ENCODE measurements around the gene CKLF.
"Not testable (repeated sequence)": the region's sequence is repeated elsewhere in the genome, so short reads cannot be mapped to it uniquely, and the experiment has no call there.

CKLF gene

DNA sequence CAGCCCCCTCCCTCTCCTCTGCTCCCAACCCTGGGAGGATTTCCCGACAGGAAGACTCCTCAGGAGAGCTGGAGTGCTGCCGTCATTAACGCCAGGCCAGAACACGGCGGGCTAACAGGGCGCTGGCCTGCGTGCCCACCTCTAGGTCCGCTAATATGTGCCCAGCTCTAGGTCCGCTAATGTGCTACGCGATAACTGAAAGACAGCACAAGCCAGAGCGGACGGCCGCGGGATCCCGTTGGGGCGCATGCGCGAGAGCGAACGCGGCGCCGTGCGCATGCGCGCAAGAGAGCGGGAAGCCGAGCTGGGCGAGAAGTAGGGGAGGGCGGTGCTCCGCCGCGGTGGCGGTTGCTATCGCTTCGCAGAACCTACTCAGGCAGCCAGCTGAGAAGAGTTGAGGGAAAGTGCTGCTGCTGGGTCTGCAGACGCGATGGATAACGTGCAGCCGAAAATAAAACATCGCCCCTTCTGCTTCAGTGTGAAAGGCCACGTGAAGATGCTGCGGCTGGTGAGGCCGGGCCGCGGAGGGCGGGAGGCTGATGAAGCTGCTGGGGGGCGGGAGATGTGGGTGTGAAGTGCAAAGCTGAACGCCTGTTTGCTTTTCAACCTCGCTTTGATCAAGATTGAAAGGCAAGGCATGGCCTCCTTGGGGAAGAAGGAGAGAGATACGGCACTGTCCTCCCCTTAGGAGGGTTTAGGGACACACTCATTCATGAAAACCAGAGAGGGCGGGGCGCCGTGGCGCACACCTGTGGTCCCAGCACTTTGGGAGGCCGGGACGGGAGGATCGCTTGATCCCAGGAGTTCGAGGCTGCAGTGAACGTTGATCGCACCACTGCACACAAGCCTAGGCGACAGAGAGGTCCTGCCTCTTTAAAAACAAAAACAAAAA is at the start of gene CKLF:
CKLF (plus strand) TSS at position 291 of the 892 bp plus-strand sequence; CDS start at position 431, 140 bp downstream.
- DNase-seq (ENCODE audit: low spot score): peak; percentile 94

DNA sequence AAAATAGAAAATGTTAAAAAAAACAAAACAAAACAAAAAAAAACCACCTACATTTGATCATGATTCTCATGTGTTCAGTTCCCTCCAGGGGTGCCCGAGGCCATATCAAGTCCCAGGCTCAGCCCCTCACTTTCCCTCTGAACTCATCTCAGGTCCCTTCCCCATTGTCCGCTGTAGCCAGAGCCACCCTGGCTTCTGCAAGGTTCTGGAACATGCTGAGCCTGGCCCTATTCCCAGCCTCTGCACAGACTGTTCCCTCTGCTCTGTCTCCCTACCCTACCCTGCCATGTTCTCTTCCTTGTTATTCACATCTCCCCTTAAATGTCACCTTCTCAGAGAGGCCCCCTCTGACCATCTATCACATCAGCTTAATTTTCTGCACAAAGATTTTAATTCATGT is 49.3 kb upstream of the CKLF start:
- no peak for DNase-seq (ENCODE audit: low spot score)

GRCh38 chr16:66503612-66504011 is 48.8 kb upstream of the CKLF start:
- no peak for DNase-seq (ENCODE audit: low spot score)

DNA sequence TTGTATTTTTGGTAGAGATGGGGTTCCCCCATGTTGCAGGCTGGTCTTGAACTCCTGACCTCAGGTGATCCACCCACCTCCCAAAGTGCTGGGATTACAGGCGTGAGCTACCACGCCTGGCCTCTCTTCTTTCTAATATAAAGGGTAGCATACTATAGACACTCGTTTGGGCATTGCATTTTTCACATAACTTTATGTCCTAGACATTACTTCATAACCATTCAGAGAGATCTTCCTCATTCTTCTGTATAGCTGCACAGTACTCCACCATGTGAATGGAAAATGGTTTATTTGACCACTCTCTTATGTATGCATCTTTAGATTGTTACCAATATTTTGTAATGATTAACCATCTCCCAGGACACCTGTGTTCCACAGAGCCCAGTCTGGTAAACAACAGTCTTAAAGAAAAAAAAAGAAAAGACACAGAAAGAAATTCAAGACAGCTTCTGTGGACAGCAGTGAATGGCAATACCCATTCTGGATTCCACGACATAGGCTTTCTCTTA is 44.6 kb upstream of the CKLF start:
- no peak for DNase-seq (ENCODE audit: low spot score)

DNA sequence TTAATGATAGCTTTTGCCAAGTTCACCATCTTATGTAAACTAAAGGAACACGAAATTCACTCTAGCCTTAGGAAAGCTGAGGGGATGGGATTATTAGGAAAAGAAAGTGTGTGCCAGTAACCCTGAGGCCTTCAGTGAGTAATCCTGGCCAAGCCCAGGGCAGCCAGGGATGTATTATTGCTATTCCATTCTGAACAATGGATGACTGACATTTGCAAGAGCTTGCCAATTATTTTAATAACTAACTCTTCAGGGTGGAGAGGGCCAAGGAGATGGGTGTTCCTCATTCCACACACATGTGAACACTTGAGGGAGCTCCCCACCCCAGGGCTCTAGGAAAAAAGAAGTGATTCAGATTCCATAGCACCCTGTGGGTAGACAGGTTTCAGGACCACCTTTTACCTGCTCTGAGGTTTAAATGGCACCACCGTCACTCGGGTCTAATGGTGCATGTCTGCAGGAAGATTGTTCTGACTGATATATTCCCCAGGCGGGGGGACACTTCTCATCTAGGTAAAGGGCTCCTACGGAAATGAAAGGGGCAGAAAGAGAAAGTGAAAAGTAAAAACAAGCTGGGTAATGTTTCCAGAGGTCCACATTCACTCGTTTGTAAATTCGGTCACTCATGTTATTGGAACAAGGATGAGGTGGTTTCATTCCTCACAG is 44.0 kb upstream of the CKLF start:
- DNase-seq (ENCODE audit: low spot score): no peak

- DNase-seq (ENCODE audit: low spot score): no peak
These were observed 43.4 kb upstream of the CKLF start for GRCh38 chr16:66508914-66509496.

DNA sequence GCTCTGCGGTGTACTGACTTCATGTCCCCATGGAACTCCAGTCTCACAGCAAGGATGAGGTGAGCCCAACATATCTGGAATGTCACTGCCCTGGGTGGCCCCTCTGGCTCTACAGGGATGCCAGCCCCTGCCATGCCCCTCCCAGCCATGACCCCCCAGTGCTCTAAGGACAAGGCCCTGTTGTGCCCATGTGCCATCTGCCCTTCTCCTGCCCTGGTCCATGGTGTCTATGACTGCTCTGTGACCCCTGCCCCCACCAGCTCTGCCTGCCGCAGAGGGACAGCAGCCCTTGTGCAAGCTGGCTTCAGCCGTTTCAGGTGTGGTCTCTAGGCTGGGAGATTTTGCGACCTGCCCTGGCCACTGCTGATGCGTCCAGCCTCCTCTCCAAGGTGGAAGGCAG is 42.8 kb upstream of the CKLF start:
- DNase-seq (ENCODE audit: low spot score): no peak

GRCh38 chr16:66510298-66510697 is 42.1 kb upstream of the CKLF start:
- no peak for DNase-seq (ENCODE audit: low spot score)

DNA sequence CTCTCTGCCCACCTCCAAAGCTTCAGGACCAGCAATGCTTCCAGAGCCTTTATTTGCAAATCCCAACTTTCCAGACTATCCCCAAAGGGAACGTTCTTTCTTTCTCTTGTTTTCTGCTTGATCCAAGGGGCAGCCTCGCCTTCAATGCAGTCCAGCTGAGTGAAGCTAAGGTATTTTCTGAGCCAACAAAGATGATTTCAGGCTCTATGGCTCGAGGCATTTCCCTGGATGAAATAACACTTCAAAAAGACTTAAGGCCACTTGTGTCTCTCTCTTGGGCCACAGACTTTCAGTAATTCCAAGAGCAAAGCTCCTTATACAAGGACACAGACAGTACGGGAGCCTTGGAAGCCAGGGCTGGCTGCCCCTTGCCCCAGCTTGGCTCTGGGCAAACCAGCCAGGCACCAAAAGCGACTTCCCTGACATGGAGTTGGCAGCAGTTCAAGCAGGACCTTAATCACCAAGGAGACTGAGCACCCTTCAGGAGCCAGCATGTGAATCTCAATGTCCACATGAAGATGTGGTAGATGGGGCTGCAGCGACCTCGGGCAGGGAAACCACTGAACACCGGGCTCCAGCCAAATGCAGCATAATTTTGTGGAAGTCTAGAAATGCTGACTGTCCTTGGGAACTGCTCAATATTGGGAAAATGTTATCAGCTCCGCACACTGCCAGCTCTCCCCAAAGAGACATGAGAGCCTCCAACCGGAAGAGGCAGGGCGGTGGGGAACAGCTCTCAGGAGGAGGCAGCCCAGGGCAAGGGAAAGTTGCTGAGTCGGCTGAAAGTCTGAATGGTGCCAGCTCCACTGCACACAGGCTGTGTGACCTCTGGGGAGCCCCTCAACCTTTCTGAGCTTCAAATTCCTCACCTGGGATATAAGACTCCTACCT is 41.4 kb upstream of the CKLF start:
- DNase-seq (ENCODE audit: low spot score): no peak

GRCh38 chr16:66511602-66512271 is 40.6 kb upstream of the CKLF start:
- no peak for DNase-seq (ENCODE audit: low spot score)

GRCh38 chr16:66512272-66513110 is 39.9 kb upstream of the CKLF start:
- DNase-seq (ENCODE audit: low spot score): no peak

- DNase-seq (ENCODE audit: low spot score): no peak
These were observed 39.2 kb upstream of the CKLF start for GRCh38 chr16:66513111-66513723.

GRCh38 chr16:66514391-66514790 is 38.0 kb upstream of the CKLF start:
- DNase-seq (ENCODE audit: low spot score): not testable (repeated sequence)

DNA sequence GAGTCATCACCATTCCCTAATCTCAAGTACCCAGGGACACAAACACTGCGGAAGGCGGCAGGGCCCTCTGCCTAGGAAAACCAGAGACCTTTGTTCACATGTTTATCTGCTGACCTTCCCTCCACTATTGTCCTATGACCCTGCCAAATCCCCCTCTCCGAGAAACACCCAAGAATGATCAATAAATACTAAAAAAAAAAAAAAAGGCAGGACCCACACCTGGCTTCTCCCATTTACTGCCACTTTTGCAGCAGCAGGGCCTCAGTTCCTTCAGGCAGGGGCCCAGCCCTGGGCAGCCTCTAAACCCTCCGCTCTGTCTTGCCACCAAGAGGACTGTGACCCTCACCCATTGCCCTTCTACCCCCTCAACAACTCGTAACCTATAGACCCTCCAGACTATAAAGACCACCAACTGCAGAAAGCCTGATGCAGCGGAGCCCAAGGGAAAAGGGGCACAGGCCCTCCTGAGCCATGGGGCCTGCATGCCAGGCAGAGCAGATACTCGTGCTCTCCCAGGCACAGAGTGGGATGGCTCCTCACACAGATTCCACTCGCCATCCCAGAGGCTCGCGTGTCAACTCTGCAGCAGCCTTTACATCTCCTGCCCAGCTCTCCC is 37.3 kb upstream of the CKLF start:
- DNase-seq (ENCODE audit: low spot score): not testable (repeated sequence)

DNA sequence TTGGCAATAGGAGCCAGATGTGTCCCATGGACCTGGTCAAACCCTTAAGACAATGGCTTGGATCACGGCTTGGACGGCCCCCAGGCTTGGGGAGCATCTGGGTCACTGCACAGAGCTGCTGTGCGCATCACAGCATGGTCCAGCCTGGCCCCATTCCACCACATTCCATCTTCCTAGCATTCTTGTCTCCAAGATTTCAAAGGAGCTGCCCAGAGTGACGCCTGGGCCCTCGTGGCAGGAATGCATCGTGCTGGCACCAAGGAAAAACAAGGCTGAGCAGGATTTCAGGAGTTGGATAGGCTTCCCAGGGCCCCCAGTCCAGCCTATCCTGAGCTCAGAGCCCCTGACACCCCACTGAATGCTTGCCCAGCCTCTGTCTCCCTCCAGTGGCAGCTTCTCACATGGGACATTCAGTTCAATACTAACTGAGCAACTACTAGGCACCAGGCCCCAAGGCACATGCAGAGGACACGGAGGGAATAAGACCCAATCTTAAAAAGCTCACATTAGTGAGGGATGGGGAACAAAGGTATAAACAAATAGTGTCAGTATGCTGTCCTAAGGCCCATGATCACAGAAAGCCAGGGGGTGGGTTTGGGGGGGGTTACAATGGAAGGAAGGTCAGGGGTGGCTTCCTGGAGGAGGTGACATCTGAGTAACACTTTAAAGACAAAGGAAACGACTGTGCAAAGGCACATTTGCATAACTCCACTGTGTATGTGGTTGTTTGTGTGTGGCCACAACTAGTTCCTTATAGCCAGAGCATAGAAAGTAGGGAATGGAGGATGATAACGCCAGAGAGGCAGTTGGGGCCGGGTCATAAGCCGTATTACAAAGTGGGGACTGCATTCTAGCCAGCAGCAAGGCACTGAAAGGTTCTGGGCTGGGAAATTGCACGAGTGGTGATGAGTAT is 36.5 kb upstream of the CKLF start:
- peak; percentile 47 for DNase-seq (ENCODE audit: low spot score)

- no peak for DNase-seq (ENCODE audit: low spot score)
These were observed 35.9 kb upstream of the CKLF start for GRCh38 chr16:66516509-66516807.

DNA sequence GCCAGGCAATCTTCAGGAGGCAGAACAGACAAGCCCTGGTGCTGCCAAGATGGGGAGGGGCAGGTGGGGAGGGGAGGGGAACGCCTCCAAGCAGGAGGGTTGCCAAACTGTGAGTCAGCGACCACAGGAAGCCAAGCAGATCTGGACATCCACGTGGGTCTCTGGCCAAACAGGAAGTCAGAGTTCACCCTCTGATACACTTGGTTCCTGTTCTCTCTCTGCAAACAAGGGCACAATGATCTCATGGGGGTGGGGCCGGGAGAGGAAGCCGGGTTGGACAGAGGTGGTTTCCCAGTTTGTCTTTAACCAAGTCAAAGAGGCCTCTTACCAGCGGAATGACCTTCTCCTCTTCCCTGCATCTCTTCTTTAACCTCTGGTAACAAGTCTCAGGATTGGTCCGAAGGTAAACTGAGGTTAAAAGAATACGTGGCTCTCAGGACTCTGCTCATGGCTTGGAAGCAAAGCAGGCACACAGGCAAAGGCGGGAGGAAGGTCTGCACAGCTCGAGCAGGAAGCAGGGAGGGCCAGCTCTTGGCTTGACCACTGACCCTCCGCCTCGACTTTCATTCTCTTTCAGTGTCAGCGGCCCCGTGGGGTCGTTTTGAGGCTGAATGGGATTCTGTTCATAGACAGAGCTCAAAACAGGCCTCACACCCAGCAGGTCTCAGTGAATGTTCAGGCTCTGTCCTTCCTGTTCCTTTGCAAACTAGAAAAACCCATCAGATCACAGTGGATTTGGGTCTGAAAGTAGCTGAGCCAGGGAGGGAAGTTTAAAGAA is 35.4 kb upstream of the CKLF start:
- peak; percentile 91 for DNase-seq (ENCODE audit: low spot score)

Data from NAMALWA (cell line).